ENCODE data around the gene PARD3B. TPM values are rescaled to one million over a fixed set of nuclear protein-coding genes. Genes with fewer than 3 reads are reported as not detected.
A peak's percentile ranks its signal among the peaks of the same experiment; 100 is the strongest.

Gene PARD3B
- total and polyA plus RNA-seq, 2 of the 13 experiments (the other 11 are each of a cell fraction or from before 2014, with no cell fraction given): 0.71 to 2.3 TPM

DNA sequence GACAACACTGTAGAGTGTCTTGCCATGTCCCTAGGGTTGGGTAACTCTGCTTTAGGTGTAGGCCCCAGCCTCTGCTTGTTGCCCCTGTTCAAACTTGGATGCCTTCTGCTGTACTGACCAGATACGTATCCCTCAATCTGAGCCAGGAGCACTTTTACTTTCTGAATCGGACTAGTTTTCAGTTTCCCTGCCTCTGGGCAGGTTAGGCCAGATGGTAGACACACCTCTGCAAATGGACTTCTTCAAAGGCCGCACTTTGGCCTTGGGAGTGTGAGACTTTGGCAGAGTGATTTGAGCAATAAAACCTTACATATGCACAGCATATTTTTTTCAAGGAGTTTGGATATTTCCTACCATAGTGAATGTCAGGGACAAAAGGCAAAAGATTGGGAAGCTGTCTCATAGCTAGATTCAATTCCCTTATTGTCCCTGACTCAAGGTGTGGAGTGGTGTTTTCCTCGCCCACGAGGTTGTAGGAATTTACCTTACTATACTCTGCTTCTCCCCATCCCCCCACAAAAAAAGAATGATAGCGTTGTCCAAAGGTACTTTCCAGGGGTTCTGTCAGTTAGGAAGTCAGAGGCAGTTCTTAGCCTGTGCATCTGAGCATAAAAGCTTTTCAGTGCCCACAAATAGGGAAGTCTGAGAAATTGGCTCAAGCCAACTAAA, 15.3 kb upstream of the PARD3B start:
- no peak overlapping the region for H3K9ac ChIP-seq (ENCODE audit: insufficient read depth, low read depth, low read length)
- H3K27me3 ChIP-seq (ENCODE audit: control insufficient read depth in 1 of 2, insufficient read depth in 2 of 2, low read length in 2 of 2): no peaks in the 10 kb centered on the region
- H3K4me3 ChIP-seq (replicated peaks in 1 of 3; ENCODE audit: insufficient read depth in 1 of 3, low read depth in 2 of 3, low read length in 3 of 3): no peak overlapping the region
- 0 out of 2 replicates have a peak, but pooled peaks cover 4% of the 10 kb centered on the region for H3K9me3 ChIP-seq (ENCODE audit: low read length)
- H4K20me1 ChIP-seq (ENCODE audit: insufficient read depth, low read length): no peaks in the 10 kb centered on the region
- 11% methylated on average over 6 of the region's 6 CpGs for WGBS (ENCODE audit: low lambda C conversion rate)
- no peak overlapping the region for H2AFZ ChIP-seq (ENCODE audit: low read length)
- intact Hi-C loops (cut with micrococcal nuclease; ENCODE audit: unreplicated experiment): no loop called here
- H3K4me1 ChIP-seq (ENCODE audit: insufficient read depth, low read length): no peaks in the 10 kb centered on the region
- no peaks in the 10 kb centered on the region for H3K36me3 ChIP-seq (replicated peaks in 1 of 2; ENCODE audit: control insufficient read depth in 1 of 2, insufficient read depth in 2 of 2, low read length in 2 of 2)
- POLR2A ChIA-PET: no interaction called here
- CTCF ChIA-PET (ENCODE audit: low intra/inter-chr PET ratio, low total read pairs): no interaction called here
- no TSS peak for BruUV-seq (replicated peaks)
- TF ChIP-seq HNF4A (CRISPR knock-in tag; IDR thresholded peaks at IDR 0.05): peak; percentile 40
- TF ChIP-seq ZFX (CRISPR knock-in tag; IDR thresholded peaks at IDR 0.05; ENCODE audit: low read depth): peak; percentile 29; the same call in 1 of the 2 replicates
- TF ChIP-seq, protein P1, sequence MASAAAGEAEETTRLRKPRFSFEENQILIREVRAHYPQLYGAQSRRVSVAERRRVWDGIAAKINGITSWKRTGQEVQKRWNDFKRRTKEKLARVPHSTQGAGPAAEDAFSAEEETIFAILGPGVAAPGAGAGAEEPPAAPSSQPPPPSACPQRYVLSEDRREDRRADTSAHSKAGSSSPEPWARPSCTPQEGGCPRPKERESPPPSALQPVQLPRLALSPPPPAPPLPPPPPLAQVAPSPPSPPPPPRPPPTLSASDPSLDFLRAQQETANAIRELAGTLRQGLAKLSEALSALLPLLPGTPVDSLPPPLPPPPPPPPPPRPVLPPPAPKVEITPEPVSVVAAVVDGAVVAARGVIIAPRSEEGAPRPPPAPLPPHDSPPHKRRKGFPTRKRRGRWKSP (CRISPR knock-in tag; IDR thresholded peaks at IDR 0.05): no peak
- in situ Hi-C loops (cut with HindIII; ENCODE audit: extremely low pct_ligation_motif_present, low pct_unique_long_range_greater_than_20kb): no loop called here
- peak; percentile 65 for ATAC-seq
- peak overlapping the region; percentile 13; the same call in 1 of the 2 replicates for H3K4me2 ChIP-seq (ENCODE audit: low read depth, low read length)
- no peak for DNase-seq (ENCODE audit: low spot score)
- H3K27ac ChIP-seq (ENCODE audit: extremely low read length, insufficient read depth, low read length): no peak overlapping the region
- FAIRE-seq: no peak
- H3K79me2 ChIP-seq (ENCODE audit: insufficient read depth, low read length): no peaks in the 10 kb centered on the region

DNA sequence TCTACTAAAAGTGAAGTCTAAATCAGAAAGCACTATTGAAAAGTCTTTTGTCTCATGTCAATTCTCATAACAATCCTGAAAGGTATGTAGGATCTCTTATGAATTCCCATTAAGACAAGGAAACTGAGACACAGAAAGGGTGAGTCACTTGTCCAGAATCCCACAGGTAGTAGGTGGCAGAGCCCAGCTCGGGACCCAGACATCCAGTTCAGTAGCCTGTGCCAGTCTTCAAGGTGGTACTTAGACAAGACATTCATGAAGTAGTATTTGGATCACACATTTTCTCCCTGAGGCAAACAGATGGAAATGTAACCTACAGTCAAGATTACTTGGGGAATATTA, 14.8 kb upstream of the PARD3B start:
- WGBS (ENCODE audit: low lambda C conversion rate): 48% methylated on average over 1 of the region's 1 CpG
- Histone ChIP-seq H3K9ac (ENCODE audit: insufficient read depth, low read depth, low read length) (no peak overlapping the region), H4K20me1 (ENCODE audit: insufficient read depth, low read length) (no peaks in the 10 kb centered on the region), H3K9me3 (ENCODE audit: low read length) (0 out of 2 replicates have a peak, but pooled peaks cover 4% of the 10 kb centered on the region), H2AFZ (ENCODE audit: low read length) (no peak overlapping the region), H3K4me1 (ENCODE audit: insufficient read depth, low read length) (no peaks in the 10 kb centered on the region), H3K36me3 (replicated peaks in 1 of 2; ENCODE audit: control insufficient read depth in 1 of 2, insufficient read depth in 2 of 2, low read length in 2 of 2) (no peaks in the 10 kb centered on the region), H3K27ac (ENCODE audit: extremely low read length, insufficient read depth, low read length) (no peak overlapping the region), H3K4me2 (ENCODE audit: low read depth, low read length) (no peak overlapping the region), H3K79me2 (ENCODE audit: insufficient read depth, low read length) (no peaks in the 10 kb centered on the region), H3K4me3 (replicated peaks in 1 of 3; ENCODE audit: insufficient read depth in 1 of 3, low read depth in 2 of 3, low read length in 3 of 3) (no peak overlapping the region), H3K27me3 (ENCODE audit: control insufficient read depth in 1 of 2, insufficient read depth in 2 of 2, low read length in 2 of 2) (no peaks in the 10 kb centered on the region)
- intact Hi-C loops (cut with micrococcal nuclease; ENCODE audit: unreplicated experiment) (no loop called here), in situ Hi-C loops (cut with HindIII; ENCODE audit: extremely low pct_ligation_motif_present, low pct_unique_long_range_greater_than_20kb) (no loop called here)
- no peak for ATAC-seq
- BruUV-seq (replicated peaks): no TSS peak
- FAIRE-seq: no peak
- TF ChIP-seq, protein P2, sequence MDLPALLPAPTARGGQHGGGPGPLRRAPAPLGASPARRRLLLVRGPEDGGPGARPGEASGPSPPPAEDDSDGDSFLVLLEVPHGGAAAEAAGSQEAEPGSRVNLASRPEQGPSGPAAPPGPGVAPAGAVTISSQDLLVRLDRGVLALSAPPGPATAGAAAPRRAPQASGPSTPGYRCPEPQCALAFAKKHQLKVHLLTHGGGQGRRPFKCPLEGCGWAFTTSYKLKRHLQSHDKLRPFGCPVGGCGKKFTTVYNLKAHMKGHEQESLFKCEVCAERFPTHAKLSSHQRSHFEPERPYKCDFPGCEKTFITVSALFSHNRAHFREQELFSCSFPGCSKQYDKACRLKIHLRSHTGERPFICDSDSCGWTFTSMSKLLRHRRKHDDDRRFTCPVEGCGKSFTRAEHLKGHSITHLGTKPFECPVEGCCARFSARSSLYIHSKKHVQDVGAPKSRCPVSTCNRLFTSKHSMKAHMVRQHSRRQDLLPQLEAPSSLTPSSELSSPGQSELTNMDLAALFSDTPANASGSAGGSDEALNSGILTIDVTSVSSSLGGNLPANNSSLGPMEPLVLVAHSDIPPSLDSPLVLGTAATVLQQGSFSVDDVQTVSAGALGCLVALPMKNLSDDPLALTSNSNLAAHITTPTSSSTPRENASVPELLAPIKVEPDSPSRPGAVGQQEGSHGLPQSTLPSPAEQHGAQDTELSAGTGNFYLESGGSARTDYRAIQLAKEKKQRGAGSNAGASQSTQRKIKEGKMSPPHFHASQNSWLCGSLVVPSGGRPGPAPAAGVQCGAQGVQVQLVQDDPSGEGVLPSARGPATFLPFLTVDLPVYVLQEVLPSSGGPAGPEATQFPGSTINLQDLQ (CRISPR knock-in tag; IDR thresholded peaks at IDR 0.05): no peak
- TF ChIP-seq, protein P3, sequence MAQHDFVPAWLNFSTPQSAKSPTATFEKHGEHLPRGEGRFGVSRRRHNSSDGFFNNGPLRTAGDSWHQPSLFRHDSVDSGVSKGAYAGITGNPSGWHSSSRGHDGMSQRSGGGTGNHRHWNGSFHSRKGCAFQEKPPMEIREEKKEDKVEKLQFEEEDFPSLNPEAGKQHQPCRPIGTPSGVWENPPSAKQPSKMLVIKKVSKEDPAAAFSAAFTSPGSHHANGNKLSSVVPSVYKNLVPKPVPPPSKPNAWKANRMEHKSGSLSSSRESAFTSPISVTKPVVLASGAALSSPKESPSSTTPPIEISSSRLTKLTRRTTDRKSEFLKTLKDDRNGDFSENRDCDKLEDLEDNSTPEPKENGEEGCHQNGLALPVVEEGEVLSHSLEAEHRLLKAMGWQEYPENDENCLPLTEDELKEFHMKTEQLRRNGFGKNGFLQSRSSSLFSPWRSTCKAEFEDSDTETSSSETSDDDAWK (CRISPR knock-in tag; IDR thresholded peaks at IDR 0.05): no peak
- TF ChIP-seq AGO2 (optimal IDR thresholded peaks at IDR 0.05; ENCODE audit: low read depth, low read length) (no peak), AKAP8 (CRISPR knock-in tag; IDR thresholded peaks at IDR 0.05) (no peak), GATAD1 (CRISPR knock-in tag; IDR thresholded peaks at IDR 0.05) (no peak)
- ChIA-PET POLR2A (no interaction called here), CTCF (ENCODE audit: low intra/inter-chr PET ratio, low total read pairs) (no interaction called here)
- DNase-seq (ENCODE audit: low spot score): no peak

All from HepG2 (cell line).